HEK293 (cell line): ENCODE measurements around the gene CELF4.

Experiments
- CTCF ChIA-PET: fragments of 350-600 bp; formaldehyde crosslinking; extraction: SDS; loops from one replicate; lab custom pipeline; 2021; ENCODE audit warnings: antibody characterized with exemption; lab: Yijun Ruan, JAX
- POLR2A ChIA-PET: fragments of 300-600 bp; formaldehyde crosslinking; extraction: SDS; loops from one replicate; lab custom pipeline; 2020; ENCODE audit warnings: antibody characterized with exemption, inconsistent platforms; lab: Yijun Ruan, JAX
- H3K27ac ChIP-seq: fragments of 200-500 bp; sonication (Bioruptor generic); 2 replicates; pipeline ENCODE4 v1.5.1; 2014; ENCODE audit warnings: low read depth, low read length, control low read depth, inconsistent platforms; ENCODE audit errors: extremely low read depth
- H3K36me3 ChIP-seq, 2 experiments: fragments of 200-500 bp in 1 of 2; sonication (Bioruptor generic) in 1 of 2; 1 replicate in 1 of 2; 2 replicates in 1 of 2; pipeline ENCODE4 v1.5.1; 2014 to 2017; ENCODE audit warnings: inconsistent platforms in 2 of 2, low read length in 2 of 2; ENCODE audit not compliant: control insufficient read depth in 2 of 2, insufficient read depth in 1 of 2
- H3K4me1 ChIP-seq: fragments of 200-500 bp; sonication (Bioruptor generic); 2 replicates; pipeline ENCODE4 v1.5.1; 2014; ENCODE audit warnings: mild to moderate bottlenecking, low read length, inconsistent platforms; ENCODE audit not compliant: control insufficient read depth, insufficient read depth
- H3K4me3 ChIP-seq: 2 replicates; pipeline ENCODE4 v1.5.1; 2011; ENCODE audit warnings: low read depth, mild to moderate bottlenecking, control low read depth, low read length, moderate library complexity
- H3K9me3 ChIP-seq: fragments of 200-500 bp; sonication (Bioruptor generic); 2 replicates; pipeline ENCODE4 v1.5.1; 2014; ENCODE audit warnings: low read depth, low read length, inconsistent platforms; ENCODE audit not compliant: control insufficient read depth, insufficient read depth
- KLF8 ChIP-seq: fragments of 450-650 bp; formaldehyde crosslinking; IDR thresholded peaks from 2 replicates; pipeline ENCODE4 v1.5.1; 2016; ENCODE audit warnings: missing biosample characterization, missing genetic modification characterization
- MZF1 ChIP-seq: fragments of 450-650 bp; formaldehyde crosslinking; IDR thresholded peaks from 2 replicates; pipeline ENCODE4 v1.5.1; 2017; ENCODE audit warnings: missing biosample characterization, missing genetic modification characterization, borderline replicate concordance
- PRDM1 ChIP-seq: fragments of 450-650 bp; formaldehyde crosslinking; IDR thresholded peaks from 2 replicates; pipeline ENCODE4; 2016; ENCODE audit warnings: missing biosample characterization, missing genetic modification characterization
- YY2 ChIP-seq: fragments of 450-650 bp; formaldehyde crosslinking; IDR thresholded peaks from 2 replicates; pipeline ENCODE4 v1.5.1; 2016; ENCODE audit warnings: missing biosample characterization, missing genetic modification characterization
- ZBTB11 ChIP-seq: fragments of 450-650 bp; formaldehyde crosslinking; conservative IDR thresholded peaks from 2 replicates; pipeline ENCODE4 v1.5.1; 2016; ENCODE audit warnings: low read depth, missing biosample characterization, missing genetic modification characterization
- ZNF121 ChIP-seq: fragments of 450-650 bp; formaldehyde crosslinking; IDR thresholded peaks from 2 replicates; pipeline ENCODE4 v1.5.1; 2016; ENCODE audit warnings: missing biosample characterization, missing genetic modification characterization
- ZNF133 ChIP-seq: fragments of 450-650 bp; formaldehyde crosslinking; IDR thresholded peaks from 2 replicates; pipeline ENCODE4 v1.5.1; 2016; ENCODE audit warnings: missing biosample characterization, missing genetic modification characterization
- ZNF155 ChIP-seq: fragments of 450-650 bp; formaldehyde crosslinking; IDR thresholded peaks from 2 replicates; pipeline ENCODE4 v1.5.1; 2016; ENCODE audit warnings: missing biosample characterization, missing genetic modification characterization
- ZNF221 ChIP-seq: fragments of 450-650 bp; formaldehyde crosslinking; IDR thresholded peaks from 2 replicates; pipeline ENCODE4 v1.5.1; 2017; ENCODE audit warnings: missing biosample characterization, missing genetic modification characterization, borderline replicate concordance
- ZNF266 ChIP-seq: fragments of 450-650 bp; formaldehyde crosslinking; IDR thresholded peaks from 2 replicates; pipeline ENCODE4 v1.5.1; 2016; ENCODE audit warnings: missing biosample characterization, missing genetic modification characterization, low read depth
- ZNF335 ChIP-seq: fragments of 450-650 bp; formaldehyde crosslinking; conservative IDR thresholded peaks from 2 replicates; pipeline ENCODE4 v1.5.1; 2016; ENCODE audit warnings: missing biosample characterization, missing genetic modification characterization
- ZNF362 ChIP-seq: fragments of 450-650 bp; formaldehyde crosslinking; IDR thresholded peaks from 2 replicates; pipeline ENCODE4 v1.5.1; 2016; ENCODE audit warnings: missing biosample characterization, missing genetic modification characterization
- ZNF449 ChIP-seq: fragments of 450-650 bp; formaldehyde crosslinking; IDR thresholded peaks from 2 replicates; pipeline ENCODE4 v1.5.1; 2017; ENCODE audit warnings: missing biosample characterization, mild to moderate bottlenecking, missing genetic modification characterization, moderate library complexity
- ZNF585B ChIP-seq: fragments of 450-650 bp; formaldehyde crosslinking; IDR thresholded peaks from 2 replicates; pipeline ENCODE4 v1.5.1; 2016; ENCODE audit warnings: missing biosample characterization, missing genetic modification characterization
- ZNF610 ChIP-seq: fragments of 450-650 bp; formaldehyde crosslinking; IDR thresholded peaks from 2 replicates; pipeline ENCODE4 v1.5.1; 2016; ENCODE audit warnings: missing biosample characterization, missing genetic modification characterization, borderline replicate concordance
- ZNF837 ChIP-seq: fragments of 450-650 bp; formaldehyde crosslinking; IDR thresholded peaks from 2 replicates; pipeline ENCODE4 v1.5.1; 2016; ENCODE audit warnings: missing biosample characterization, missing genetic modification characterization
- ZSCAN4 ChIP-seq: fragments of 450-650 bp; formaldehyde crosslinking; IDR thresholded peaks from 2 replicates; pipeline ENCODE4 v1.5.1; 2017; ENCODE audit warnings: missing biosample characterization, missing genetic modification characterization
- TF ChIP-seq, protein P1 (sequence below): fragments of 450-650 bp; formaldehyde crosslinking; IDR thresholded peaks from 2 replicates; pipeline ENCODE4 v1.5.1; 2017; ENCODE audit warnings: missing biosample characterization, missing genetic modification characterization
- TF ChIP-seq, protein P2 (sequence below): fragments of 450-650 bp; formaldehyde crosslinking; IDR thresholded peaks from 2 replicates; pipeline ENCODE4 v1.5.1; 2016; ENCODE audit warnings: missing biosample characterization, missing genetic modification characterization
- TF ChIP-seq, protein P3 (sequence below): fragments of 450-650 bp; formaldehyde crosslinking; IDR thresholded peaks from 2 replicates; pipeline ENCODE4 v1.5.1; 2016; ENCODE audit warnings: missing biosample characterization, missing genetic modification characterization

CELF4 gene

DNA sequence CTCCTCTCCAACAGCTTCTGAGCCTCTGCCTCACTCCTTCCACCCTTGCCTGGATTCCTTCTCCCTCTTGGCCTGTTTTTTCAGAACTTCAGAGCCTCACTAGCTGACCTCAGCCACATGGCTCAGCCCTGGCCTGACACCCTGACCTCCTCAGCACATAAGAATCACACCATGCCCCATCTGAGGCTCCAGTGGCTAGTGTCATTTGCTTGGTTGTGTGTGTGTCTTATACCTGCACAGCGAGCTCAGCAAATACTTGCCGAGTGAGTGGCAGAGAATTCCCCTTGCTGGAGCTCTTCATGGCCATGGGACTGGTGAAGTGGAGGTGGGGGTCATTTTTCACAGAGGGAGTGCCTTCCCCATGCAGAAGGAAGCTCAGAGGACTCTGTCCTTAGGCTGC lies 70.2 kb downstream of the CELF4 start:
- Histone ChIP-seq H3K4me3 (no peak overlapping the region), H3K4me1 (no peaks in the 10 kb centered on the region)
- POLR2A ChIA-PET: no interaction called here
- TF ChIP-seq PRDM1 (tag by site-specific recombination) (no peak), ZBTB11 (tag by site-specific recombination) (no peak), ZNF610 (tag by site-specific recombination) (no peak), KLF8 (tag by site-specific recombination) (no peak), ZNF837 (no peak), ZNF155 (tag by site-specific recombination) (no peak), ZNF585B (no peak), ZNF121 (tag by site-specific recombination) (no peak)
- TF ChIP-seq, protein P1, sequence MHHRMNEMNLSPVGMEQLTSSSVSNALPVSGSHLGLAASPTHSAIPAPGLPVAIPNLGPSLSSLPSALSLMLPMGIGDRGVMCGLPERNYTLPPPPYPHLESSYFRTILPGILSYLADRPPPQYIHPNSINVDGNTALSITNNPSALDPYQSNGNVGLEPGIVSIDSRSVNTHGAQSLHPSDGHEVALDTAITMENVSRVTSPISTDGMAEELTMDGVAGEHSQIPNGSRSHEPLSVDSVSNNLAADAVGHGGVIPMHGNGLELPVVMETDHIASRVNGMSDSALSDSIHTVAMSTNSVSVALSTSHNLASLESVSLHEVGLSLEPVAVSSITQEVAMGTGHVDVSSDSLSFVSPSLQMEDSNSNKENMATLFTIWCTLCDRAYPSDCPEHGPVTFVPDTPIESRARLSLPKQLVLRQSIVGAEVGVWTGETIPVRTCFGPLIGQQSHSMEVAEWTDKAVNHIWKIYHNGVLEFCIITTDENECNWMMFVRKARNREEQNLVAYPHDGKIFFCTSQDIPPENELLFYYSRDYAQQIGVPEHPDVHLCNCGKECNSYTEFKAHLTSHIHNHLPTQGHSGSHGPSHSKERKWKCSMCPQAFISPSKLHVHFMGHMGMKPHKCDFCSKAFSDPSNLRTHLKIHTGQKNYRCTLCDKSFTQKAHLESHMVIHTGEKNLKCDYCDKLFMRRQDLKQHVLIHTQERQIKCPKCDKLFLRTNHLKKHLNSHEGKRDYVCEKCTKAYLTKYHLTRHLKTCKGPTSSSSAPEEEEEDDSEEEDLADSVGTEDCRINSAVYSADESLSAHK: no peak
- TF ChIP-seq, all 188 proteins: peak for 0
- Histone ChIP-seq H3K36me3 (no peaks in the 10 kb centered on the region), H3K27ac (no peak overlapping the region), H3K9me3 (no peaks in the 10 kb centered on the region)
- CTCF ChIA-PET: interaction anchor here (0.6 to 4.0 kb wide), 2 partner anchors 11 to 87 kb away, joined by 3 to 19 read pairs; no protein-coding TSS in a partner anchor

DNA sequence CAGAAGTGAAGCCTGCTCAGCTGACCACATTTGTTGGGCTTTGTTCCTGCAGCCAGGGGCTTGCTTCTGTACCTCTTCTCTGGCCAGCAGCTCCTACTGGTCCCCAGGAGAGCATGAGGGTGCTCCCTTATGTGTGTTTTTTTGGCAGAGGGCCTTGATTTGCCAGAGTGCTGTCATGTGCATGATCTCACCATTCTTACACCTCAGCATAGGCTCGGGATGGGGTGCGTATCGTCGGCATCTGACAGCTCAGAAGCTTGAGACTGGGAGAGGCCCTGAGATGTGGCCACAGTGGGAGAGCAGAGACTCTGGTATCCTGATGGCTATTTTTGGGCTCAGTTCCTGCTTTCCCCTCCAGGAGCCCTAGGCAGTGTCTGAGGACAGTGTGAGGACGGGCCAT lies 71.2 kb downstream of the CELF4 start:
- H3K4me3 ChIP-seq: no peak overlapping the region
- ChIA-PET CTCF (interaction anchor here (0.7 to 4.0 kb wide), 4 partner anchors 10 to 554 kb away, joined by 3 to 19 read pairs (median 4); no protein-coding TSS in a partner anchor), POLR2A (no interaction called here)
- H3K36me3 ChIP-seq: no peaks in the 10 kb centered on the region
- H3K27ac ChIP-seq: no peak overlapping the region
- H3K4me1 ChIP-seq: no peaks in the 10 kb centered on the region
- H3K9me3 ChIP-seq: no peaks in the 10 kb centered on the region
- TF ChIP-seq ZNF133 (tag by site-specific recombination) (no peak), ZNF335 (tag by site-specific recombination) (no peak), PRDM1 (tag by site-specific recombination) (no peak), YY2 (no peak), ZNF362 (no peak), ZNF266 (tag by site-specific recombination) (no peak), ZNF221 (tag by site-specific recombination) (no peak), MZF1 (tag by site-specific recombination) (no peak), ZSCAN4 (tag by site-specific recombination) (no peak), ZNF449 (no peak)
- TF ChIP-seq, protein P2, sequence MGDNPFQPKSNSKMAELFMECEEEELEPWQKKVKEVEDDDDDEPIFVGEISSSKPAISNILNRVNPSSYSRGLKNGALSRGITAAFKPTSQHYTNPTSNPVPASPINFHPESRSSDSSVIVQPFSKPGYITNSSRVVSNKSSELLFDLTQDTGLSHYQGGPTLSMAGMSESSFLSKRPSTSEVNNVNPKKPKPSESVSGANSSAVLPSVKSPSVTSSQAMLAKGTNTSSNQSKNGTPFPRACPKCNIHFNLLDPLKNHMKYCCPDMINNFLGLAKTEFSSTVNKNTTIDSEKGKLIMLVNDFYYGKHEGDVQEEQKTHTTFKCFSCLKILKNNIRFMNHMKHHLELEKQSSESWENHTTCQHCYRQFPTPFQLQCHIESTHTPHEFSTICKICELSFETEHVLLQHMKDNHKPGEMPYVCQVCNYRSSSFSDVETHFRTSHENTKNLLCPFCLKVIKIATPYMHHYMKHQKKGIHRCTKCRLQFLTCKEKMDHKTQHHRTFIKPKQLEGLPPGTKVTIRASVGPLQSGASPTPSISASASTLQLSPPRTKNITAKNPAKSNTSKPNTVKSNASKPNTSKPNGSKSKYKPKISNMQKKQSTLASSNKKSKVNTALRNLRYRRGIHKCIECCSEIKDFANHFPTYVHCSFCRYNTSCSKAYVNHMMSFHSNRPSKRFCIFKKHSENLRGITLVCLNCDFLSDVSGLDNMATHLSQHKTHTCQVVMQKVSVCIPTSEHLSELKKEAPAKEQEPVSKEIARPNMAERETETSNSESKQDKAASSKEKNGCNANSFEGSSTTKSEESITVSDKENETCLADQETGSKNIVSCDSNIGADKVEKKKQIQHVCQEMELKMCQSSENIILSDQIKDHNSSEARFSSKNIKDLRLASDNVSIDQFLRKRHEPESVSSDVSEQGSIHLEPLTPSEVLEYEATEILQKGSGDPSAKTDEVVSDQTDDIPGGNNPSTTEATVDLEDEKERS (tag by site-specific recombination): no peak
- TF ChIP-seq, protein P3, sequence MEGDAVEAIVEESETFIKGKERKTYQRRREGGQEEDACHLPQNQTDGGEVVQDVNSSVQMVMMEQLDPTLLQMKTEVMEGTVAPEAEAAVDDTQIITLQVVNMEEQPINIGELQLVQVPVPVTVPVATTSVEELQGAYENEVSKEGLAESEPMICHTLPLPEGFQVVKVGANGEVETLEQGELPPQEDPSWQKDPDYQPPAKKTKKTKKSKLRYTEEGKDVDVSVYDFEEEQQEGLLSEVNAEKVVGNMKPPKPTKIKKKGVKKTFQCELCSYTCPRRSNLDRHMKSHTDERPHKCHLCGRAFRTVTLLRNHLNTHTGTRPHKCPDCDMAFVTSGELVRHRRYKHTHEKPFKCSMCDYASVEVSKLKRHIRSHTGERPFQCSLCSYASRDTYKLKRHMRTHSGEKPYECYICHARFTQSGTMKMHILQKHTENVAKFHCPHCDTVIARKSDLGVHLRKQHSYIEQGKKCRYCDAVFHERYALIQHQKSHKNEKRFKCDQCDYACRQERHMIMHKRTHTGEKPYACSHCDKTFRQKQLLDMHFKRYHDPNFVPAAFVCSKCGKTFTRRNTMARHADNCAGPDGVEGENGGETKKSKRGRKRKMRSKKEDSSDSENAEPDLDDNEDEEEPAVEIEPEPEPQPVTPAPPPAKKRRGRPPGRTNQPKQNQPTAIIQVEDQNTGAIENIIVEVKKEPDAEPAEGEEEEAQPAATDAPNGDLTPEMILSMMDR: no peak
